ENCODE measurements around the gene MAGEB3. TPM values are rescaled to one million over a fixed set of nuclear protein-coding genes. Genes with fewer than 3 reads are reported as not detected.
"Not testable (repeated sequence)": the region's sequence is repeated elsewhere in the genome, so short reads cannot be mapped to it uniquely, and the experiment has no call there.

Gene MAGEB3, protein sequence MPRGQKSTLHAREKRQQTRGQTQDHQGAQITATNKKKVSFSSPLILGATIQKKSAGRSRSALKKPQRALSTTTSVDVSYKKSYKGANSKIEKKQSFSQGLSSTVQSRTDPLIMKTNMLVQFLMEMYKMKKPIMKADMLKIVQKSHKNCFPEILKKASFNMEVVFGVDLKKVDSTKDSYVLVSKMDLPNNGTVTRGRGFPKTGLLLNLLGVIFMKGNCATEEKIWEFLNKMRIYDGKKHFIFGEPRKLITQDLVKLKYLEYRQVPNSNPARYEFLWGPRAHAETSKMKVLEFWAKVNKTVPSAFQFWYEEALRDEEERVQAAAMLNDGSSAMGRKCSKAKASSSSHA
- polyA plus RNA-seq (2014; cell fraction: cytosol; rRNA removed) = 0.08 and 0.09 TPM in 2 replicates
- polyA plus RNA-seq (2014; cell fraction: nucleus; rRNA removed) = not detected in 2 replicates

DNA sequence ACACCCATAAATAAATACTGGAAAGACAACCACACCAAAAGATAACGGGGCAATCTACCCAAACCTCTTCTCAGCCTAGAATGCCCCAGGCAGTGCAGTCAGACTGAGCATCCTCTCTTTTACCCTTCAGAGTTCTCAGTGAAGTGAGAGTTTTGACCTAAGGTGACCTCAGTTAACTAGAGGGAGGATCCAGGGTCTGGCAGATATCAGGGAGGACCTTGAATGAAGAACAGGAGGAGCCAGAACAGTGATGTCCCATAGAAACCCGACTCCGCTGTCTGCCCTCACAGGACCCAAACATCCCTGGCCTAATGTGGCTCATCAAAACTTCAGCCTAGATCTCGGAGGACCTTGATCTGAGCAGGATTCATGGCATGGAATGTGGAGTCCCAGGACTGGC is at the start of gene MAGEB3:
Gene MAGEB3 (plus strand): TSS at position 263 of the 400 bp plus-strand sequence. CDS start 5,268 bp downstream, outside the sequence.
- peak; percentile 25 for DNase-seq (ENCODE audit: low spot score)

DNA sequence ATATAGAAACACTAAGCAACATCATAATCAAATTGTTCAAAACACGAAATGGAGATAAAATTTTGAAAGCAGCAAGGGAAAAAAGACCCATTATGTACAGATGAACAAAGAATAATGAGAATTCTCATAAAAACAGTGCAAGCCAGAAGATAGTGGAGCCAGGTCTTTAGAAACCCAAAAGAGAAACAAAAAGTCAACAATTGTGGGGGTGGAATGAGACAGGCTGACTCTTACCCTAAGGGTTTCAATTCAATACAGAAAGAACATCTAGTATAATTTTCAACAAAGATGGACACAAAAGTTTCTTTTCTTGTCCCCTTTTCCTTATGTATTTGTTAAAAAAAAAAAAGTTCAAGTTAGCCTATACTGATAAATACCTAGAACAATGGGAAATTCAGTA is 49.1 kb upstream of the MAGEB3 start:
- DNase-seq (ENCODE audit: low spot score) = no peak

DNA sequence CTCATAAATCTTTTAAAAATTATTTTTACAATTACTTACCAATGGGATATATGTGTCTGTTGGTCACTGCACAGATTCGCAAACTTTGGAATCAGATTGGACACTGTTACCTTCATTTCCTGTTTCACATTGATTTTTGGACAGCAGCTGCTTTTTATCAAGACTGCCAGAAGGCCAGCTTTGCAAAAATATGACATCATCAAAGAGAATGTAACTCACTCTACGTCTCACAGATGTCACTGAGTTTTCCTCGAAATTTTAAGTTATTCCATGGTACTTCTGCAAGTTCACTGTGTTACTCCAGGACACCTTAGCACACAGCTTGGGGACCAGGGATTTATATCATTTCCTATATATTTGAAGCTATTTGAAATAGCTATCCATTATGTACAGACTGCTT is 46.9 kb upstream of the MAGEB3 start:
- no peak for DNase-seq (ENCODE audit: low spot score)

DNA sequence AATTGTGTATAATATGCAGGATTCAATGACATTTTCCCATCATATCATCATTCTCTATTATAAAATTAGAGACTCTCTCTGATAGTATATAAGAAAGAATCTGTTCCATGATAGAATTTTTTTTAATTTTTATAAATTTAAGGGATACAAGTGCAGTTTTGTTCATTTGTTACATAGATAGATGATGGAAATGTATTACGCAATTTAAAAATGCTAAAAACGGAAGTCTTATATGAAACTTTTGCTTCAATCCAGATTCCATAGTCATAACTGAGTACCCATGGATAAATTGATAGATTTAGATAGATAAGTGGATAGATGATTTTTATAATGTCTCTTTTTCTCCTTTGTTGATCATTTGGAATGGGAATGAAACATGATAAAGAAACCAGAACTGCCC is 40.0 kb upstream of the MAGEB3 start:
- no peak for DNase-seq (ENCODE audit: low spot score)

DNA sequence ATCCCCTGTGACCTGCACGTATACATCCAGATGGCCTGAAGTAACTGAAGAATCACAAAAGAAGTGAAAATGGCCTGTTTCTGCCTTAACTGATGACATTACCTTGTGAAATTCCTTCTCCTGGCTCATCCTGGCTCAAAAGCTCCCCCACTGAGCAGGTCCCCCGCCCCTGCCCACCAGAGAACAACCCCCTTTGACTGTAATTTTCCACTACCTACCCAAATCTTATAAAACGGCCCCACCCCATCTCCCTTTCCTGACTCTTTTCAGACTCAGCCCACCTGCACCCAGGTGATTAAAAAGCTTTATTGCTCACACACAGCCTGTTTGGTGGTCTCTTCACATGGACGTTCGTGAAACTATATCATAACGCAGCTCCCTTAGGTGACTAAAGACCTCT is 36.5 kb upstream of the MAGEB3 start:
- not testable (repeated sequence) for DNase-seq (ENCODE audit: low spot score)

DNA sequence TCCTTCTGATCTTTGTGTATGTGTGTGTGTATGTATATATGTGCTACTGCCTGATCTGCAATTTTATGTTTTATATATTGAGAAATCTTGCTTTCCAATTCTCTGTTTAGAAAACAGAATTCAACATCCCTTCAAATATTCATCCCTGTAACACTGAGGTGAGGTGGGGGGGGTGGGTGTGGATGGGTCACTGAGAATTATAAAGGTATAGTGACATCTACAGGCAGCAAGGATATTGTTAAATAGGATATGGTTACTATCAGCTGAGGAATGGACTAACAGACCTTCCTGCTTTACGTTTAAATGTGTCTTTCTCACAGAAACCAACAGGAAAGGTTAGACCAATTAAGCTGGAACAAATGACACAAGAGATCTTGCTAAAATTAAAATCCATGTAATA is 34.1 kb upstream of the MAGEB3 start:
- DNase-seq (ENCODE audit: low spot score) = no peak

DNA sequence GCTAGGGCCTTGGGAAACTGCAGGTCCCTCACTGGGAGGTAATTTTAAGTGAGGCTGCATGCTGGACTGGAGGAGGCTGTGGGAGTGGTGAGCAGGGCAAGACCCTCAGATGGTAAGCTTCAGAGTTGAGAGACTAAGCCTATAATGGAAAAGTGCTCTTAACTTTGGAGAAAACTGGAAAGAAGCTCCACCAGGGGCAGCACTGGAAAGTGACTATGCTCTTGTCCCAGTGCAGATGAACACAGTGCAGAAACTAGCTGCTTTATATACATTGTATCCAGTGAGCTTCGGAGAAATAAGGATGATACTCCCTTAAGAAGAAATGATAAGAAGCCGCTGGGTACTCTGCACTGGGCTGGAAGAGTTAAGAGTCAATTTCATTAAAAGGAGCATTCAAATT is 18.3 kb upstream of the MAGEB3 start:
- no peak for DNase-seq (ENCODE audit: low spot score)

DNA sequence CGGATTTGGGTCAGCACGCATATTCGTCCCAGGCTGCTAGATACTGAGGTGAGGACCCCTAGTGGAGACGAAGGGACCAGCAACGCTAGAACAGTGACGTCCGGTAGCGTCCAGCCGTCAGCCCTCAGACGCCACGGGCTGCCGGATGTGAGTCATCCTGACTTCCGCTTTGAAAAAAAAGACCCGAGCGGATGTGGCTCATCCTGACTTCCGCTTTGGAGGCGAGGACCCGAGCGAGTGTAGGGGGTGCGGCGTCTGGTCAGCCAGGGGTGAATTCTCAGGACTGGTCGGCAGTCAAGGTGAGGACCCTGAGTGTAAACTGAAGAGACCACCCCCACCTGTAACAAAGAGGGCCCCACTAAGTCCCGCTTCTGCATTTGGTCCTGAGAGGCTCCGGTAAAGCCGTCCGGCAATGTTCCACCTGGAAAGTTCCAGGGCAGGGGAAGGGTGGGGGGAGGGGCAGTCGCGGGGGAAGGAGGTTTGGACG is 15.1 kb upstream of the MAGEB3 start, which contains the start of gene MAGEB2:
Gene MAGEB2 (plus strand): TSS at position 207 of the 487 bp plus-strand sequence. CDS start 3,018 bp downstream, outside the sequence.
- no peak for DNase-seq (ENCODE audit: low spot score)

DNA sequence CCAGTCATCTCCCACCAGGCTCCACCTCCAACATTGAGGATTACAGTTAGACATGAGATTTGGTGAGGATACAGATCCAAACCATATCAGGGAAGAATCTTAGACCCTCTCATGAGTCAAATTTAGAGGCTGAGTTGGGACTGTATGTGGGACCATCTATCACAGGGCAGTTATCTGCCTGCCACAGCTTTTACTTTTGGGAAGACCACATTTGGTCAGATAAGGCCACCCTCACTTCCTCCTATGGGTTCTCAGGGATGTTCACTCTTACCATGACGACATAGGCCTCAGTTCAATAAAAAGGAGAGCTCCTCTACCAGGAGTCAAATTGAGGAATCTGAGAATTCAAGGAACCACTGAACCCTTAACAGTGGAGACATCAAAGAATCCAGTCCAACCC is 13.0 kb upstream of the MAGEB3 start:
- no peak for DNase-seq (ENCODE audit: low spot score)

DNA sequence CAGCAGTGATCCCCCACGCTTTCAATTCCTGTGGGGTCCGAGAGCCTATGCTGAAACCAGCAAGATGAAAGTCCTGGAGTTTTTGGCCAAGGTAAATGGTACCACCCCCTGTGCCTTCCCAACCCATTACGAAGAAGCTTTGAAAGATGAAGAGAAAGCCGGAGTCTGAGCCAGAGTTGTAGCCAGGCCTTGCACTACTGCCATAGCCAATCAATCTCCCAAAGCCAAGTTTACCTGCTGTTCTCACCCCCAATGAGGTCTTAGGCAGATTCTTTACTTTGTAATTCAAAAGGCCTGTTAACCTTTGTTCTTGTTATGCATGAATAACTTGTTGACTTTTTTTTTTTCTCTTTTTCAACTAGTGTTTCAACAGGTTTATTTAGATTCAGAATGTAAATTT is 11.1 kb upstream of the MAGEB3 start:
- no peak for DNase-seq (ENCODE audit: low spot score)

DNA sequence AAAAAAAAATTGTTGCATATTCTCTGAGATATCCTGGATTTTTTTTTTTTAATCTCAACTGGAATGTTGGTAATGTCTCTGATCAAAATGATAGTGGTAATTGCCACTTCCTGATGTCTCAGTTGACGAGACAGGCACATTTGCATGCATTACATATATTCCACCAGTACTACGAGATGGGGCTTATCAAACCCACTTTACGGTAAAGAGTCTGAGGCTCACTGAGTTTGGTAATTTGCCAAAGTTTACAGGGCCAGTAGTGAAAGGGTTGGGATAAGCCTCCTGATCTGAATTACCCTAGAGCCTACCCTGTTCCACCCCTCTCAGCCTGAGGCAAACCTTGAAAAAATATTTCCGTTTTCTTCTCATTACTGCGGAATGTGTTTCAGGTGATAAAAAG is 9.8 kb upstream of the MAGEB3 start:
- no peak for DNase-seq (ENCODE audit: low spot score)

DNA sequence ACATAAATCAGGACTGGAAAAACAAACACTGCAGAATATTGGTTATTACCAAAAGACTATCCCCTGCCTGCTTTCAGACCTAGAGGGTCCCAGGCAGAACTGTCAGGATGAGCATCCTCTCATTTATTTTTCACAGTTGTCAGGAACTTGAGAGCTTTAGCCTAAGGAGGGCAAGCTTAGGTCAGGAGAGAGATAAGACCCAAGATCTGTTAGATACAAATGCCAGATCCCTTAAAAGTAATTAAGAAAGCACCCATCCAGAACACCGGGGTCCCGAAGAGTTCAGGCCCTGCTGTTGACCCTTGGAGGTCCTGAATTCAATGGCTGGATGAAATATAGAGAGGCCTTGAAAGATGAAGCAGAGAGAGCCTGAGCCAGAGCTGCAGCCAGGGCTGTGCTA is 5.9 kb upstream of the MAGEB3 start:
- peak; percentile 93 for DNase-seq (ENCODE audit: low spot score)

DNA sequence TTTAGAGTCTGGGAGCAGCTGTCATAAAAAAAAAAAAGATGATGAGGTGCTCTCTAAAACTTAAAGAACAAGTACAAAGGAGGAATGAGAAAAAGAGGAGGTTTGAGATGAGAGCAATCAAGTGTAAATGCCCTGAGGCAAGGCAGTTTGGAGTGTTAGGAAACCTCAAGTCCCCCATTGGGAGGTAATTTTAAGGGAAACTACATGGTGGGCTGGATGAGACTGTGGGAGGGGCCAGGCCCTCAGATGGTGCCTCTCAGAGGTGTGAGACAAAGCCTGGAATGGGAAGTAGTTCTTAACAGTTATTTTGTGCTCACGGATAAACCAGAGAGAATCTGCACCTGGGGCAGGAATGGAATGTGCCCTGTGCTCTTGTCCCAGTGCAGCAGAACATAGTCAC is 1.9 kb upstream of the MAGEB3 start:
- no peak for DNase-seq (ENCODE audit: low spot score)

DNA sequence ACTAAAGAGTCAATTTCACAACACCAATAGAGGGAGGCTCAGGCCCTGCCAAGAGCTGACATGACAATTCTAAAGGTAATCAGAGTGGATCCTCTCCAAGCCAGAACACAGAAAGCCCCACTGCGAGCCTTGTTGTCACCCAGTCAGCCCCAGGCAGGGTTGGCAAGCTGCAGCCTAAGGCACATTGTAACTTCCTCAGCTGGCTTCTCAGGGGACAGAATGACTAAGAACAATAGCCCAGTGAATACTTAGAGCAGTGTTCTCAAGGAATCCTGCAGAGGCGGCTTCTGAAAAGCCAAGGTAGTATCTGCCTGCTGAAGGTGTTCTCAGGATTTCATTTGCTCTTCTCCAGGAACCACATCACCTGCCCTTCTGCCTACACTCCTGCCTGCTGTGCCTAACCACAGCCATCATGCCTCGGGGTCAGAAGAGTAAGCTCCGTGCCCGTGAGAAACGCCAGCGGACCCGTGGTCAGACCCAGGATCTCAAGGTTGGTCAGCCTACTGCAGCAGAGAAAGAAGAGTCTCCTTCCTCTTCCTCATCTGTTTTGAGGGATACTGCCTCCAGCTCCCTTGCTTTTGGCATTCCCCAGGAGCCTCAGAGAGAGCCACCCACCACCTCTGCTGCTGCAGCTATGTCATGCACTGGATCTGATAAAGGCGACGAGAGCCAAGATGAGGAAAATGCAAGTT is 11.4 kb downstream of the MAGEB3 start, which contains the start of gene MAGEB4:
Gene MAGEB4 (plus strand): TSS at position 277 of the 692 bp plus-strand sequence. CDS start 136 bp downstream, at position 413.
- no peak for DNase-seq (ENCODE audit: low spot score)

DNA sequence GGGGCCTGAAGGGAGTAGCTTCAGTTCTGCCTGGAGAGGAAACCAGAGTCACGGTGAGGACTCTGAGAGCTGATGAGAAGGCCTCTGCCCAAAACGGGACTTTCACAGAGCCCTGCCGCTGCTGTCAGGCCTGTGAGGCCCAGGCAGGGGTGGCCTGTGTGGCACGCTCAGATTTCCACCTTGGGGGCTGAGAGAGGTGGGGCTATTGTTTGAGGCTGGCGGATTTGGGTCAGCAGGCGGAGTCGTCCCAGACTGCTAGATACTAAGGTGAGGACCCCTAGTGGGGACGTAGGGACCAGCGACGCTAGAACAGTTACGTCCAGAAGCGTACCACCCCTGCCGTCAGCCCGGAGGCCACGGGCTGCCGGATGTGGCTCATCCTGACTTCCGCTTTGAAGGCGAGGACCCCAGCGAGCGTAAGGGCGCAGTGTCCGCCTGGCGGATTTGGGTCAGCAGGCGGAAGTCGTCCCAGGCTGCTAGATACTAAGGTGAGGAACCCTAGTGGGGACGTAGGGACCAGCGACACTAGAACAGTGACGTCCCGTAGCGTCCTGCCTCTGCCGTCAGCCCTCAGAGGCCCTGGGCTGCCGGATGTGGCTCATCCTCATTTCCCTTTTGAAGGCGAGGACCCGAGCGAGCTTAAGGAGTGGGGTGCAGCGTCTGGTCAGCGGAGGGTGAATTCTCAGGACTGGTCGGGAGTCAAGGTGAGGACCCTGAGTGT is 16.5 kb downstream of the MAGEB3 start, which contains the start of gene MAGEB1:
Gene MAGEB1 (plus strand): TSS at position 378 of the 721 bp plus-strand sequence. CDS start 3,348 bp downstream, outside the sequence.
- DNase-seq (ENCODE audit: low spot score) = peak; percentile 75

DNA sequence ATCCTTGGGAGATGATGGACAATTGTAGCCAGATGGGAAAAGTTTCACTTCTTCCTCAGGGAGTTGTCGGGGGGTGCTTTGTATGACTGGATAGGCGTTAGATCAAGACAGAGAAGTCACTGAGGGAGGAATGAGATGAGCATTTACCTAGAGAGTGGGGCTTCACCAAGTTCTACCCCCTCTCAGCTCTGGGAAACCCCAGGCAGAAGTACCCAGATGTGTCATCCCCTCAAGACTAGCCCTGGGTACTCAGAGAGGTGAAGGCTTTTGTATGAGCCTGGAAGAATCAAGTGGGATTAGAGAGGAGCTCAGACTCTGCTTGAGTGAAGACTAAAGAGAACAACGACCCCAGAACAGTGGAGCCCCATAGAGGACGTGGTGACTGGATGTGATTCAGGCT is 18.4 kb downstream of the MAGEB3 start:
- no peak for DNase-seq (ENCODE audit: low spot score)

DNA sequence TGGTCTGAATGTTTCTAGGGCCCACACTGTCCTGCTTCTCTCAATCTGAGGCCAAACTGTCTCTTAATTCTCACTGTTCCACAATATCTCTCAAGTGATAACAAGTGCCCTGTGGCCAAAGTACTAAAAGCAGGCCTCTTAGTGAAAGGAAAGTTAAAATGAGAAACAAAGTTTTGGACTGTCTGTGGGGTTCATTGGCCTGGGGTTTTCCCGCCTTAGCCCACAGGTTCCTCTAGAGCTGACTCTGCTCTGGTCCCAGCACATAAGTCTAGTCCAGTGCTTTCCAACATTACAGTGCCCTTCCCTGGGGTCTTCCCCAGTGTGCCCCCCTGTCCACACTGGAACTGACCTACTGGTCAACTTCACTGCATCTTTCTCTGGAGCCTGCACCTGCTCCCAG is 22.8 kb downstream of the MAGEB3 start:
- DNase-seq (ENCODE audit: low spot score) = no peak

DNA sequence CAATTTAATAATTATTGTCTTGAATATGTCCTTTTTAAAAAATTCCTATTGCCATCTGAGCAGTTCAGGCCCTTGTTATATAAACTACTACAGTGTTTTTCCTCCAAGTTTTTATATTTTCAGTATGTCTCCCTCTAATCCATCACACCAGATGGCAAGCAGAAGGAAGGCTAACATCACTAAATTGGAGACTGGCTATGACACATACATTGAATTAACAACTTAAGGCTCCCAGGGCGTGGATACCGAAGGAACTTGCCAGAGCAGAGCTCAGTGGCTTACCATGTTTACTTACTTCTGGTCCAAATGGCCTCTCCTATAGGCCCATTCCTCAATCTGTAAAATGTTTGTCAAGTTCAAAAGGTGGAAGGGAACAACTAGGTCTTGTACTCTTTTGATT is 29.5 kb downstream of the MAGEB3 start:
- no peak for DNase-seq (ENCODE audit: low spot score)

DNA sequence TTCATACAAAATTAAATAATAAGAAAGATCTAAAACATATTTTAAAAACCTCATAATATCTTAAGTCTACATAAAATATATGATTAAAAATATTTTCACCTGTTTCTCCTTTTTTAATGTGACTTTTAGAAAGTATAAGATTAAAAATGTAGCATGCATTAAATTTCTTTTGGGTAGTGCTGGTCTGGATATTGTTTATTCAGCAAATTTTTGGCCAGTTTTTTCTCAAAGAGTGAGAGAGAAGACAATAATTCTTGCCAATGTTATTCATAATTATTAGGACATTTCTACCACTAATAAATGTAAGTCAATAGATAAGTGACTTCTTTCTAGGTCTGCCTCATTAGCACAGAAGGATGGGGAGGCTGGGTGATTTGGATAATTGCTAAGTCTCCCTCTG is 30.6 kb downstream of the MAGEB3 start:
- DNase-seq (ENCODE audit: low spot score) = no peak

DNA sequence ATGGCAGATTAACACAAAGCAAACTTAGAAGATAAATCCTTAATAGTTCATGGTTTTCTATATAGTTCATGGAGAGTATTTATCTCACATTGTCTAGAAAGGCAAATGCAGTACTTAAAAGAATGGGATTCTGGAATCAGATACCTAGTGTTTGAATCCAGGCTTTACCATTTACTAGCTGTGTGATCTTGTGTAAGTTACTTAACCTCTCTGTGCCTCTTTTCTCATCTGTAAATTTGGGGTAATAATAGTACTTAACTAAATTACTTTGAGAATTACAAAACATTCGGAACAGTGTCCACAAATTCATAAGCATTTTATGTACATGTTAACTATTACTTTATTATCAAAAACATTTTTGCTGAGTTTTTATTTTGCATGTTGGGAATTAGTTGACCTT is 32.3 kb downstream of the MAGEB3 start:
- no peak for DNase-seq (ENCODE audit: low spot score)

DNA sequence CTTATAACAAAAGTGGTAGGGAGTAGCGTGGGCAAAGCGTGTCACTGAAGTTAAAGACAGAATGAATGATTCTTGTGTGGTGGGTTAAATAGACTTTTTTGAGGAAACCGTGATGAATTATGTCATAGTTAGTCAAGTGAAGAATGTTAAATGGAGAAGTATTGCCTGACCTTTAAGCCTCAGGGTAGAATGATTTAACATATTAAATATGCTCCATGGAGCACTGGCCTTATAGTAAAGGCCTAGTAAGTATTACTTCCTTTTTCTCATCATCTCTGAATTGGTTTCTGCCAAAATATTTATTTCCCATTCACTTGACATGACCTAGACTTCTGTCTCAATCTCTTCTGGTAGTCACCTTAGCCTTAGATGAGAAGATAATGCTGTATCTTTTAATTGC is 40.2 kb downstream of the MAGEB3 start:
- DNase-seq (ENCODE audit: low spot score) = no peak

DNA sequence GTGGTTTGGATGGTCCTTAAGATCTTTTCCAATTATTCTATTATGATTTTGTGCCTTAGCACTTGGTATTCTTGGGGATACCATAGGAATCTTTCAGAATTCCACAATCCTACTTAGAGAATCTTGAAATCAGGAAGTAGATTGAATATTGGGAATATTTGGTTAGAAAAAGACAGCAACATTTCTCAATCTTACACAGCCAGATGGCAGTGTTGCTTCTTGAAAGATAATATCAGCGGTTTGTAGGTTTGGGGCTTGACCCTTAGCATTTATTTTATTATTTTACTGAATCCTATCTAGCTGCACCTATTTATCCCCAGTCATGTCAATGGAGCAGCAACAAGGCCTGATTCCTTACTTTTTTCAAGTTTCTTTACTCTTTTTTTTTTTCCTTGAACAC is 45.0 kb downstream of the MAGEB3 start:
- DNase-seq (ENCODE audit: low spot score) = no peak

All from SK-N-DZ (cell line).